ENCODE results near the gene PXN.
"Not testable (repeated sequence)": the region's sequence is repeated elsewhere in the genome, so short reads cannot be mapped to it uniquely, and the experiment has no call there.

The PXN gene

DNA sequence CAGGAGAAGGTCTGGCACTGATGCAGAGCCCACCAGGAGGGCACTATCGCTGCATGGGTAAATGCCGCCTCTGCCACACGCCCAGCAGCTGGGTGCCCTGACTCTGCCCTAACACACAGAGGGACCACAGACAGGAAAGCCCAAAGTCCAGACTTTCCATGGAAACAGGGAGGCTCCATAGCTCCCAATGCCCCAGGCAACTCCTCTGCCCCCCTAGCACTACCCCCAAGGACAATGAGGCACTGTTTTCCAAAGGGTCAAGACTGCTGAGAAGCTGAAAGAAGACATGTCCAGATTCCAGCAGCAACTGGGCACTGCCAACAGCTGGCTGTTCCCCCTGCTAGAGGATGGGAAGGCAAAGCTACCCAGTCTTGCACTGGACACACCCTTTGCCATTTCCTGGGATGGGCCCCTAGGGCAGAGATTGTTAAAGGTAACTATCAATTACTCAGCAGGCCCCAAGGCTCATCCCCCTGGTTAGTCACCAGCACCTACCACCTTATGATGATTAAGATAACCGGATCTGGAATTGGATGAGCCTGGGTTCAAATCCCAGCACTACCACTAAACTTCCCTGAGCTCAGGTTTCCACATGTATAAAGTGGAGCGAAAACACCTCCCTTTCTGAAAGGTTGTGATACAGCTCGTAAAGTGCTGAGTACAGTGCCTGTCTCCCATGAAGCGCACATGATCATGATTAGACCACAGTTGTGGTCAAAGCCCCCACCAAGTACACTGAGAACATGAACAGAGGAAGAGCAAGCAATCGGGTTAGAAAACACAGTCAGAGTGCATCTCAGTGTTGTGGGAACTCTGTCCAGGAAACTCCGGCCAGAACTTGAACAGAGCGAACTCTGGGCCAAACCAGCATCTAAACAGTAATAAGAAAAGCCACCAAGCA is 3.3 kb downstream of the PXN start:
- DNase-seq = no peak

- no peak for DNase-seq
These were observed 4.9 kb downstream of the PXN start for GRCh38 chr12:120260607-120261006.

GRCh38 chr12:120259418-120260202 is 5.9 kb downstream of the PXN start:
- no peak for DNase-seq

DNA sequence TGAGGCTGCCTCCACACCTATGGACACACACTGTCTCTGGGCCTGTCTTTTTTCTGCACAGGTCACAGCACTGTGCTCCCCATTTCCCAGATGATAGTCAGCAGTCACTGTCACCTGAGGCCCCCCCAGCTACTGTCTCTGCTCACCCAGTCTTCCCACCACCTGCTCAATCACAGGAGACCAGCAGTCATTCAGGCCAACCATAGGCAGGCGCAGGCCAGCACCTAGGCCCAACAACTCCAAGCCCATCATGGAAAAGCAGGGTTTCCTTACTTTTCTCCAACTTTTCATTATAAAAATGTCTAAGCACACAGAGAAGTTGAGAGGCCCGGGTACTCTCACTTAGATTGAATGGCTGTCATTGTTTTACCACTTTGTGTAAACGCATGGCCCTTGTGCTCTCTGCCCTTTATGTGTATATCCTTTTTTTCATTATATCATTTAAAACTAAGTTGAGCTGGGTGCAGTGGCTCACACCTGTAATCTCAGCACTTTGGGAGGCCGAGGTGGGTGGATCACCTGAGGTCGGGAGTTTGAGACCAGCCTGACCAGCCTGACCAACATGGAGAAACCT is 7.1 kb downstream of the PXN start:
- DNase-seq = no peak

DNA sequence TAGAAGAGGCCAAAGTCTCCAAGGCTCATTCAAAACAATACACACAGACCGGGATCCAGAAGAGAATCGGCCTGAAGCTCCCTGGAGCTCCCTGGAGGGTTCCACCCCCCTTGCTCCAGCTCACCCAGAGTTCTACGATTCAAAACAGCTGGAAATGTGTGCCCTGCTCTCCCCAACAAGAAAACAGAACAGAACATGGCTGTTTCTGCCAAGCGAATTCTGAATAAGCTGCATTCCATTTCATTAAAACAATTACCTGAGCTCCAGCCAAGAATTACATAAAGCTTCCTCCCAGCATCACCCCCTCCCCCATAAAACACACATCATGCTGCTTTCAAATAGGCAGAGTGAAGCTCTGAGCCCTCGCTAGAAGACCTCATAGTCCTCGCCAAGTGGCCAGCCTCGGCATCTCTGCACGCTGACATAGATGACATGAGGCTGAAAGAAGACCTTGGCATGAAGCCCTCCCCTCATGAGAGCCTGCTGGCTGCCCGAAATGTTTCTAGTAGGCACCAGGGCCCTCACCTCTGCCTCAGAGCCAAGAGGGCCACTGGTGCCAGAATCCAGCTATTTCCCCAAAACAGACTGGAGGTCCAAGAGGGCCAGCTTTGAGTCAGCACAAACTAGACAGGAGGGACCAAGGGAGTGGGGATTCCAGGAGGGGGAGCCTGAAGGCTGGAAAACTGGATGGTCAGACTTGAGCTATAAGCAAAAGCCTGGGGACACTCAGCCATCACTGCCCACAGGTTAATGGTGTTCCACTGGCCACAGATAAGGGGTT is 8.3 kb downstream of the PXN start:
- DNase-seq = no peak

- no peak for DNase-seq
These were observed 10.7 kb downstream of the PXN start for GRCh38 chr12:120254809-120255208.

DNA sequence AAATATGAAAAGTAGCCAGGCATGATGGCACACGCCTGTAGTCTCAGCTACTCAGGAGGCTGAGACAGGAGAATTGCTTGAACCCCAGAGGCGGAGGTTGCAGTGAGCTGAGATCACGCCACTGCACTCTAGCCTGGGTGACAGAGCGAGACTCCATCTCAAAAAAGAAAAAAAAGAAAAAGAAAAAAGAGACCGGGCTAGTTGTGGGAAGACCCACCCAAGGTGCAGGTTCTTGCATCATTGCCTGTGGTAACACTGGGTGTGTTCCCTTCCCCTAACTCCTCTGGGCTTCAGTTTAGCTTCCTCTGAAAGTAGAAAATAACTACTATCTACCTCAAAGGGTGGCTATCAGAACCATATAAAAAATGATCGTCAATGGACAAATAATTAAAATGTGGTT is 12.2 kb downstream of the PXN start:
- DNase-seq = not testable (repeated sequence)

DNA sequence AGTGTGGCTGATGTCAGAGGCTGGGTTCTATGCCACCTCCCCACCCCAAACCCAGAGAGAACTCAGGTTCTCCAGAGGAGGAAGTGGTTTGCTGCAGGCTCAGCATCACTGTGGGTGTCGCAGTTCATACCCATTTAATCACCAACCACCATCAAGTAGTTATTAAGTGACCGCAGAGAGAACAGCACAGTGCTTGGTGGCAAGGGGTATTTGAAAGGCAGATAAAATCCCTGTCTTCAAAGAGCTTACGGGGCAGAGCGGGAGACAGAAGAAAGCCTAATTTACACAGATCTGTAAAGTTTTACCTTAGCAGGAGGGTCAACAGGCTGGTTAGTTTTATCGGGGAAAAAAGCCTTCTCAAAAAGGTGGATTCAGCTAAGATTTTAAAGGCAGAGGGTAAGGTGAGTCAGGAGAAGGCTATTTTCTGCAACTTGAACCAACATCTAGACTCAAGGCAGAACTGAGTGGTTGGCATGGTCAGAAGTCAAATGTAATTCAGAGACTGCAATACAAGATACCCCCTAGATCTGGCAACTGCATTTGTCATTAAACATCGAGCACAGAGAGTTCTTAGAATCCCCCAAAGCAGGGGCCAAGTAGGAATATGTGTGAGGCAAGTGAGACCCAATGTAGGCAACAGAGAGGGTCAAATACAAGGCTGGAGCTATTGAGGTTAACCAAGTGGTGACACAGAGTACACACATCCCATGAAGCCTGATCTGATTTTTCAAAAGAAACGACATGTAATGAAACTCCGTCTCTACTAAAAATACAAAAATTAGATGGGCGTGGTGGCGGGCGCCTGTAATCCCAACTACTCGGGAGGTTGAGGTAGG is 13.2 kb downstream of the PXN start:
- DNase-seq = no peak

GRCh38 chr12:120251364-120252070 is 14.0 kb downstream of the PXN start:
- DNase-seq = not testable (repeated sequence)

DNA sequence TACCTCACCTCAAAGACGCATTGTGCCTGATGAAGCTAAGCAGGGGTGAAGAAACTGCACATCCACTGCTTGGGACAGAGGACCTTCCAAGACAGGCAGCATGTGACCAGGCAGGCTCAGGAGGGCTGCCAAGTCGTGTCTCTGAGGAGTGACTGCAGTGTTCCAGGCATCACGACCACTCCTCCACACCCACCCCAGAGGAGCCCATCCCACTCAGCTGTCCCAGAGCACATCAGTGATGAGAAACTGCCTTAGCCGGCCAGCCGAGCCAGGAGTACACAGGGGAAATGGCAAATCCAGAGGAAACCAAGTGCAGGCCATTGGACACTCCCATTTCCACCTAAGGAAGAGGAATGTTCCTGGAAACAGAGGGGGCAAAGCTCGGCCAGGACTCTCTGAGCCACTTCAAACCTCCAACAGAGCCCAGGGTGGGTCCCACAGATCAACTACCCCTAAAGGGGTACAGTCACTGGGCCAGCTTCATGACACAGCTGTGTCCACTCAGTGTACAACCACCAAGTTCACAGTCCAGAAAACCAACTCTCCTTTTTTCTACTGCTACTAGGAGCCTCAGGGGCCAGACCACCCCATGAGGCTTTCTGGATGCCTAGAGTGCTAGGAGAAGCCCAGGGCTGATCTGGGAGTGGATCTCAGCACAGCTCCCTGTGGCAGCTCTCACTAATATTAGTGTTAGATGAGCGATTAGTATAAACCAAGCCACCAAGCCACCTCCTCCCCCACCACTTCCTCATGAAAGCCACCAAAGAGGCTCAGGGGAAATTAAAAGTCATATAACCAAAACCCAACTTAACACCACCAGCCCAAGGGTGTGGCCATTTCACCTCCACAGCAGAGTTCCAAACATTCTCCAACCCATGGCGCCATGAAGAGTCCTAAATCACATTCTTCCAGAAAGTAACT is 15.4 kb downstream of the PXN start:
- DNase-seq = no peak

- no peak for DNase-seq
These were observed 16.2 kb downstream of the PXN start for GRCh38 chr12:120249266-120249874.

DNA sequence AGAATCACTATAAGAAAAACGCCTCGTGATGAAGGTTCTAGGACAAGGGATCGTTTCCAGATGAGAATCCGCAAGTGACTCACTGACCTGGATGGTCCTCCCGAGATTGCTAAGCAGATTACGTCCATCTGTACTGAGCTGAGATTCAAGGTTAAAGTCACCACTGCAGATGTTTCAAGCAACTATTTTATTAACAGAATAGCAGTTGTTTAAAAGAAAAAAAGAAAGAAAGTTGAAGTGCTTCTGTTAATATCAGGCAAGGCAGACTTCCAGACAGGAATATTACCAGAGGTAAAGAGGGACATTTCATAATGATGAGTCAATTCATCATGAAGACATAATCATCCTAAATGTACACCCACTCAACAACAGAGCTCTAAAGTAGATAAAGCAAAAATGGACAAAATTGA is 17.9 kb downstream of the PXN start:
- no peak for DNase-seq

GRCh38 chr12:120247183-120247582 is 18.3 kb downstream of the PXN start:
- DNase-seq = no peak

GRCh38 chr12:120246705-120247104 is 18.8 kb downstream of the PXN start:
- not testable (repeated sequence) for DNase-seq

DNA sequence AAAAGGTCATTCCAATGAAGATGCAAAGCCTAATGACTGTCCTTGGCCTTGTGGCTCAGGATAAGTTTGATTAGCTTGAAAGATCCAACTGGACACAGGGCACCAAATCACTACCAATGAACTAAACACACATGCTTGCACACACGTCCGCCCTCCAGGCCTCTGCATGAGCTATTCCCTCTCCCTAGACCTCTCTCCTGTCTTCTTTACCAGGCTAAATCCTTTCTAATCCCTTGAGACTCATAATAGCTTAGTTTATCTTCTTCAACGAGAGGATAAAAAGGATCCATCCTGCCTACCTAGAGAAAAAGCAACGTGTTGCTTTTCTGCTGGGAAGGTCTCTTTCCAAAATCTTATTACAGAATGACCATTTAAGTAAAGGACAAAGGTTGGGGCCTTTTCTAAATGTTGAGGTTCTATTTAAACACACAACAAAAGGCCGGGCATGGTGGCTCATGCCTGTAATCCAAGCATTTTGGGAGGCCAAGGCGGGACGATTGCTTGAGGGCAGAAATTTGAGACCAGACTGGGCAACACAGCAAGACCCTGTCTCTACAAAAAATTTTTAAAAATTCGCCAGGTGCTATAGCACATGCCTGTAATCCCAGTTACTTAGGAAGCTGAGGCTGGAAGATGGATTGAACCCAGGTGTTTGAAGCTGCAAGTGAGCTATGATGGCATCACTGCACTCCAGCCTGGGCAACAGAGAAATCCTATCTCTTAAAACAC is 22.4 kb downstream of the PXN start:
- DNase-seq = no peak

GRCh38 chr12:120242275-120242799 is 23.2 kb downstream of the PXN start:
- no peak for DNase-seq

DNA sequence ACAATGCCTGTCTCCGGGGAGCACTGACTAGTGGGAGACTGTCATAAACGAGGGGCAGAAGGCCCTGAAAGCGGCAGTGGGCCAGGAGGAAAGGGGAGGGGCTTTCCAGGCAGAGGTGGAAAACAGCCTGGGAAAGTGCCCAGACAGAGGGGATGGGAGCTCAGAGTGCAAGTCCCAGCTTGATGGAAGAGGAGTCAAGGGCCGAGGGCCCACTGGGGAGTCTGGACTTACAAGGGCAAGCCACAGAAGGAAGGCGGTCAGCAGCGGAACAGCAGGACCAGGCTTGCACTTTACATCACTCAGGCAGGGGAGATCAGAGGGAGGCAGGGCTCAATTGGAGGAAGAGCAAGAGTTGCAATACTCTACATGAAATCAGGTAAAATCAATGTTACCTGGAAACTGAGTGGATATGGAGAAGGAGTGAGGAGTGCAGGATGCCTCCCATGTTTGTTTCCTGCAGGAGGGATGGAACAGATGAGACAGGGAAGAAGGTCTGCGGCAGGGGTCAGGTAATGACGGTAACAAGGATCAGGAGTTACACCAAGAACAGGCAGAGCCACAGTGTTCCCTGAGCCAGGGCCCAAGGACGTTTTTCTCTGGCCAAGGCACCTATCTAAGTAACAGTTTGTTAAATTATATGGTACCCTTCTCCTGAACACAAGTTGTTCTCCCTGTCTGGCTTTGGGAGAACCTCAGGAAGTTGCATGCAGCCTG is 23.8 kb downstream of the PXN start:
- peak; percentile 25 for DNase-seq

- DNase-seq = no peak
These were observed 25.1 kb downstream of the PXN start for GRCh38 chr12:120240495-120240833.

All from DMS79 treated with DMSO at 0.1 percent for 48 hours (cell line).